Hematopoietic multipotent progenitor cell (in vitro differentiated cells): ENCODE data around the gene NIBAN1. TPM values are rescaled to one million over a fixed set of nuclear protein-coding genes. Genes with fewer than 3 reads are reported as not detected.
"Not testable (repeated sequence)": the region's sequence is repeated elsewhere in the genome, so short reads cannot be mapped to it uniquely, and the experiment has no call there.

Source experiments
- DNase-seq, 3 donors: peaks; one replicate each; pipeline ENCODE4 v3.0.0-alpha.2; 2011 to 2015; ENCODE audit warnings: low read depth in 2 of 3, low spot score in 2 of 3
- total RNA-seq: library from RNA; depleted of rRNA; stranded (reverse); fragments of >200 nt; gene quantifications from one replicate; pipeline ENCODE4 v1.2.3, GENCODE V29; 2012

The NIBAN1 gene, protein sequence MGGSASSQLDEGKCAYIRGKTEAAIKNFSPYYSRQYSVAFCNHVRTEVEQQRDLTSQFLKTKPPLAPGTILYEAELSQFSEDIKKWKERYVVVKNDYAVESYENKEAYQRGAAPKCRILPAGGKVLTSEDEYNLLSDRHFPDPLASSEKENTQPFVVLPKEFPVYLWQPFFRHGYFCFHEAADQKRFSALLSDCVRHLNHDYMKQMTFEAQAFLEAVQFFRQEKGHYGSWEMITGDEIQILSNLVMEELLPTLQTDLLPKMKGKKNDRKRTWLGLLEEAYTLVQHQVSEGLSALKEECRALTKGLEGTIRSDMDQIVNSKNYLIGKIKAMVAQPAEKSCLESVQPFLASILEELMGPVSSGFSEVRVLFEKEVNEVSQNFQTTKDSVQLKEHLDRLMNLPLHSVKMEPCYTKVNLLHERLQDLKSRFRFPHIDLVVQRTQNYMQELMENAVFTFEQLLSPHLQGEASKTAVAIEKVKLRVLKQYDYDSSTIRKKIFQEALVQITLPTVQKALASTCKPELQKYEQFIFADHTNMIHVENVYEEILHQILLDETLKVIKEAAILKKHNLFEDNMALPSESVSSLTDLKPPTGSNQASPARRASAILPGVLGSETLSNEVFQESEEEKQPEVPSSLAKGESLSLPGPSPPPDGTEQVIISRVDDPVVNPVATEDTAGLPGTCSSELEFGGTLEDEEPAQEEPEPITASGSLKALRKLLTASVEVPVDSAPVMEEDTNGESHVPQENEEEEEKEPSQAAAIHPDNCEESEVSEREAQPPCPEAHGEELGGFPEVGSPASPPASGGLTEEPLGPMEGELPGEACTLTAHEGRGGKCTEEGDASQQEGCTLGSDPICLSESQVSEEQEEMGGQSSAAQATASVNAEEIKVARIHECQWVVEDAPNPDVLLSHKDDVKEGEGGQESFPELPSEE
- 11.0 TPM for total RNA-seq

DNA sequence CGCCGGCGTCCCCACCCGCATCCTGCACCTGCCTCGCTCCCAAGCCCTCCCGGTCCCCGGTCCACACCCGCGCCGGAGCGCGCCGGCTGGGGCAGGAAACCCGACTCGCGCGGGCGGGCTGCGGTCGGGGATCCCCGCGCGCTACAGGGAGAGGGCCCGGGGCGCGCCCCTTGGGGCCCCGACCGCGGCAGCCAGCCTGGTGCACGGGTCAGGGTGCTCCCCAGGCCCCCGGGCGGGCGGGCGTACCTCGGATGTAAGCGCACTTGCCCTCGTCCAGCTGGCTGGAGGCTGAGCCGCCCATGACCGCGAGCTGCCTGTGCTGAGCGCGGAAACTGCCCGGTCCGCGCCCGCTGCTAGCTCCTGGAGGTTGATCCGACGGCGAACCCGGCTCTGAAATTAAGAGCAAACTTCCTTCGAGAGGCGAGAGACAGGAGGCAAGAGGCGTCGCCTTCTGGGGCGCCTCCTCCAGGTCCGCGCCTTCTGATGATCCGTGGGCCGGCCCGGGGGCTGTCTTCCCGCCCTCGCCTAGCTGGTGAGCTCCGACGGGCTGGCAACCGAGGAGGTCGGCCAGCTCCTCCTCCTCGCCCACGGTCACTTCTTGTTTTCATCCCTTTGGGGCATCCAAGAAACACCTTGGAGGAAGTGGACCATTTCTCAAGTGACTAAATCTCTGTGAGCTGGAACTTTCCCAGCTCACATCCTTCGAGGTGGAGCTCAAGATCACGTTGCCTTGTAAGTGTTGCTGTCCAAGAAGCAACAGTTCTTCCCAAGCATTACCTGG, at the start of gene NIBAN1:
NIBAN1 (minus strand) TSS at position 453 of the 781 bp plus-strand sequence; CDS start at position 301, 152 bp downstream.
- peak in 2 of 3 donors; percentile 67 to 79 for DNase-seq

DNA sequence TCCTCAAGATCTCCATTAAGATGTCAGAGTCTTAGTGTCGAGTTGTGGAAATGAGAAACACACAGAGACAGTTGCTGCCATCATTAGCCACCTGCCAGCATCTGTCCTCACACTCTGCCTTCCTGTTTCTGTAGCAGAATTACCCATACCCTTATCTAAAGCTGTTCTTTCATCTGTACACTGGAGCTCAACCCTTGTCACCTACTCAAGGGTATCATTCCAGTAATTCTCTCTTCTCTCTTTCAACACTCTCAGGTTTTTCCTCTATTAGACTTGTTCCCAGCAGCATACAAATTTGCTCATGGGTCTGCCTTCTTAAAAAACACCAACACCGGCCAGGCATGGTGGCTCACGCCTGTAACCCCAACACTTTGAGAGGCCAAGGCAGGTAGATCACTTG, 43.7 kb upstream of the NIBAN1 start:
- no peak for DNase-seq

DNA sequence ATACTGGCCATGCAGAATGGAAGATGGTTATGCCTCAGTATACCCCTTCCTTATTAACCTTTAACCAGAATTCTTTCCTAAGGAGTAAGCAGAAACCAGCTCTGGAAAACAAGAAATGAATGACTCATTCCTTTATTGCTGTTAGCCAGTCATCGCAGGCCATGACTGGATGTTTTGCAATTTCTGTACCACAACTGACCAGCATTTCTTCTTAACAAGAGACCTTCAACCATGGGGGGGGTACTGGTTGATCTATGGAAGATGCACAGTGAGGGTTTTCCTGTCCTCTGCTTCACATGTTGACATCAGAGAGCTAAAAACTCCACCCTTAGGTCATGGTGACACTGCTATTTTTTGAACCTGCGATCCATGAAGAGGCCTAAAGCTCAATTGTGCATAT, 43.0 kb upstream of the NIBAN1 start:
- DNase-seq, result no peak

DNA sequence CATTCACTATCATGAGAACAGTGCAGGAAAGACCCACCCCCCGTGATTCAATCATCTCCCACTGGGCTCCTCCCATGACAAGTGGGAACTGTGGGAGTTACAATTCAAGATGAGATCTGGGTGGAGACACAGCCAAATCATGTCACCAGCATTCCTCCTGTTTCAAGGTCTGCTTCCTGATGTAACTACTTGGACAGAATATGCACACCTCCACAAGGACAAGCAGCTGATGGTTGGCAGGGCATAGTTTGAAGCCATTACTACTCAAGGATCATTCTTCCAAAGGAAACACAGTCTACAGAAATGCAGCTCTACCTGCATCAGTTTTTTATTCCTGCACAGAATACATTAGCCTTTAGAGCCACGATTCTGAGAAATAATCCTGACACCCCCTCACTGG, 42.6 kb upstream of the NIBAN1 start:
- DNase-seq, result no peak

DNA sequence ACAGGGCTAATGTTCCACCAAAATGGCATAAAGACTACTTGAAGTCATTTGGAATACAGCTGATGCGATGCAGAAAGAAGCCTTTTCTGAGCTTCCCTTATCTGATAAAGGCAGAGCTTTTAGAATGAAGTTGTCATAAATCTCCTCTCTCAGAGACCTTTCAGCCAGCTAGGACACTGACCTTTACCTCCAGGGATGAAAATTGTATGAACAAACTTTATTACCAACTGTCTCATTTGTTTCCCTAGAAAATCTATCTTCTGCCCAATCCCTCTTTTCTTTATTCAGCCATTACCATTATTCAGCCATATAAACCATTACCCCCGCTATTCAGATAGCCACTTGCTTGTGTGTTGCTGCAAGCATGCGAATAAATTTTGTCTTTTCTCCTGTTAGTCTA, 41.3 kb upstream of the NIBAN1 start:
- DNase-seq, result no peak

DNA sequence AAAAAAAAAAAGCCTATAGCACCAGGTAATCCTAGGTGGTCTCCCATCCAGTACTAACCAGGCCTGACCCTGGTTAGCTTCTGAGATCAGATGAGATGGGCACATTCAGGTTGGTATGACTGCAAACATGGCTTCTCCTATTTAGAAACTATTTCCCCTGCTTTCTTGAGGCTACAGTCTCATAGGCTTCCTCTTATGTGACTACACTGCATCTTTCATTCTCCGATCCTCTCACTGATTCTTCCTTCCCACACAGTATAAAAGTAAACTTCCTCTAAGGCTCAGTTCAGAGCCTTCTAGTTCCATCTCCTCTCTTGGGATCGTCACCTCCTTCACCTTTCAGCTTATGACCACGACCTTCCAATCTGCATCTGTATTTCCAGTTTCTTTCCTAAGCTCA, 40.6 kb upstream of the NIBAN1 start:
- no peak for DNase-seq

DNA sequence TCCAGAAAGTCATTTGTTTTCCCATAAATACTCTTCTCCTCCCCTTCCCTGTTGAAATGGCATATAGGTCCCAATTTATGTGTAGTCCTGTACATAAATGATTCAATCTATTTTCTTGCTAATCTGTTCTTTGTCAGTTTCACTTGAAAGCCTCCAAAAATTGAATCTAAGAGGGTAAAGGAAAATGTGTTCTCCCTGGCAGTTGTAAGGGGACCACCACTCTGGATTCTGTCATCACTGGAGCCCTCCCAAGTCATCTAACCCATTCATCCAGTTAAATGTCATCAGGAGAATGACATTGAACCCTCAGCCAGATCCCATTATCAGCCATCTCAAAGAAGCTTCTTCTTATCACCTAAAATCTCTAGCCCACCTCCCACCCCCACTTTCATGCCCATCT, 36.1 kb upstream of the NIBAN1 start:
- DNase-seq, result no peak

DNA sequence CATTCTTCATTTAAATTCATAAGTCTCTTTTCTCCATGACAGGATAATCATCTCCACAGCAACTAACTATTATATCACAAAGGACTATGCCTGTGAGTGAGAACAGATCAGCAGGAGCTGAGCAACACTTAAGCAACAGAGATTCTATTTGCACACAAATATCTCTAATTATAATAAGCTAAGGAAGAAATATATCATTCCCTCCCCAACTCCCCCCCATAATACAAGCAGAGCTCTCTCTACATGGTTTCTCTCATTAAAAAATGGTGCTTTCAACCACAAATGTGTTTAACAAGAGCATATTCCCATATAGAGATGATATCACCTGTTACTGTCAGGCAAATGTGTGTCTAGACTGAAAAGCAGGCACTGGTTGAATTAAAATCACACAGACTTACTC, 34.5 kb upstream of the NIBAN1 start:
- DNase-seq, result no peak

DNA sequence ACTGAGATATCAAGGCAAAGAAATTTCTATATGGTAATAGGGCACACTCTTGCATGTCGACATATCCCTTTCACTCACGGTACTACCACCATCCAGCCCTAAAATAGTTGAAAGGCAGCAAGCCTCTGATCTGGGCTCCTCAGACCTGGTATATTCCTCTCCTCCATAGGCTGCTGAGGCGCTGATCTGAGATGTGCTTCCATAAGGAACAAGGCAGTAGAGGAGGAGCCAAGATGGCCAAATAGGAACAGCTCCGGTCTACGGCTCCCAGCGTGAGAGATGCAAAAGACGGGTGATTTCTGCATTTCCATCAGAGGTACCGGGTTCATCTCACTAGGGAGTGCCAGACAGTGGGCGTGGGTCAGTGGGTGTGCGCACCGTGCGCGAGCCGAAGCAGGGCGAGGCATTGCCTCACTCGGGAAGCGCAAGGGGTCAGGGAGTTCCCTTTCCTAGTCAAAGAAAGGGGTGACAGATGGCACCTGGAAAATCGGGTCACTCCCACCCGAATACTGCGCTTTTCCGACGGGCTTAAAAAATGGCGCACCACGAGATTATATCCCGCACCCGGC, 27.1 kb upstream of the NIBAN1 start:
- not testable (repeated sequence) for DNase-seq

DNA sequence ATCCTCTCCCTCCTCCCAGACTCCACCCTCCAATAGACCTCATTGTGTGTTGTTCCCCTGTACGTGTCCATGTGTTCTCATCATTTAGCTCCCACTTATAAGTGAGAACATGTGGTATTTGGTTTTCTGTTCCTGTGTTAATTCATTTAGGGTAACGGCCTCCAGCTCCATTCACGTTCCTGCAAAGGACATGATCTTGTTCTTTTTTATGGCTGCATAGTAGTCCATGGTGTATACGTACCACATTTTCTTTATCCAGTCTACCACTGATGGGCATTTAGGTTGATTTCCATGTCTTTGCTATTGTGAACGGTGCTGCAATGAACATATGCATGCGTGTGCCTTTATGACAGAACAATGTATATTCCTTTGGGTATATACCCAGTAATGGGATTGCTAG, 25.7 kb upstream of the NIBAN1 start:
- DNase-seq, result not testable (repeated sequence)

DNA sequence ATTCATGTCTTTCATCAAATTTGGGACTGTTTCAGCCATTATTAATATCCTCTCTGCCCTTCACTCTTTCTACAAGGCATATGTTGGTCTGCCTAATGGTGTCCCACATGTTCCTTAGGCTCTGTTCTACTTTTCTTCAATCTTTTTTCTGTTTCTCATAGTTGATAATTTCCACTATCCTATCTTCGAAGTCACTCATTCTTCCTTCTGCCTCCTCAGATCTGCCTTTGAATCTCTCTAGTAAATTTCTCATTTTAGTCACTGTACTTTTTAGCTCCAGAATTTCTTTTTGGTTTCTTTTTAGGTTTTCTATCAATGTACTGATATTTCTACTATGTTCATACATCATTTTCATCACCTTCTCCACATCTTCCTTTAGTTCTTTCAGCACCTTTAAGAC, 20.0 kb upstream of the NIBAN1 start:
- no peak for DNase-seq

DNA sequence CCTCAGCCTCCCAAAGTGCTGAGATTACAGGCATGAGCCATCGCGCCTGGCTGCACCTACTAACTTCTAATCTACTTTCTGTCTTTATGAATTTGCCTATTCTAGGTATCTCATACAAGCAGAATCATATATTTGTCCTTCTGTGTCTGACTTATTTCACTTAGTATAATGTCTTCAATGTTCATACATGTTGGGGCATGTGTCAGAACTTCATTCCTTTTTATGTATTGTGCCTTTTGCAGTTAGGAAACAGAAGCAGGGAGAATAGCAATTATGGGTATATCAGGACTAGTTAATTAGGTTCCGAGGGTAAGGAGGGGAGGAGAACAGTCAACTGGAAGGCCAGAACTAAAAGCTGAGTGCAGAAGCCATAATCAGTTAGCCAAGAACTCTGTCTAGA, 18.0 kb upstream of the NIBAN1 start:
- DNase-seq, result no peak

DNA sequence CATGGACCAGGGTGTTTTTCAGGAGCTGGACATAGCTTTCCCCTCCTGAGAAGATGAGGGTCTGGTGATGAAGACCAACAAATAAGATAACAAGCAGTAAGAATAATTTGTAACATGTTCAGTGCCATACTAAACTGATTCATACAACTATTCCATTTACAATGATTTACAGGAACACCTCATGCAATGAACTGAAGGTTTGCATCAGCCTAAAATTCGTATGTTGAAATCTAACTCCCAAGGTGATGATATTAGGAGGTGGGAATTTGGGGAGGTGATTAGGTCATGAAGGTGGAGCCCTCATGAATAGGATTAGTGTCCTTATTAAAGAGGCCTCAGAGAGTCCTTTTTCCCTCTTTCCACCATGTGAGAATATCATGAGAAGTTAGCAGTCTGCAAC, 15.9 kb upstream of the NIBAN1 start:
- no peak for DNase-seq

DNA sequence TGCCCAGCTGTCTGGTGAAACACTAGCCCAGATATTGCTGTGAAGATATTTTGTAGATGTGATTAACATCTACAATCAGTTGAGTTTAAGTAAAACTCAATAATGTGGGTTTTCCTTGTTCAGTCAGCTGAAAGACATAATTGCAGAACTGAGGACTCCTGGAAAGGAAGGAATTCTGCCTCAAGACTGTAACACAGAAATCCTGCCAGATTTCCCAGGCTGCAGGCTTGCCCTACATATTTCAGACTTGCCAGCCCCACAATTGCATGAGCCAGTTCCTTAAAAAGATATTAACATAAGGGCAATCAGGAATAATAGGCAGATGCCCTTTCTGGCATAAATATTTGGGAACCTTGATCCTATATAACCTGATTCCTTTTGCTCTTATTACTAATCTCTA, 14.2 kb upstream of the NIBAN1 start:
- DNase-seq, result no peak

DNA sequence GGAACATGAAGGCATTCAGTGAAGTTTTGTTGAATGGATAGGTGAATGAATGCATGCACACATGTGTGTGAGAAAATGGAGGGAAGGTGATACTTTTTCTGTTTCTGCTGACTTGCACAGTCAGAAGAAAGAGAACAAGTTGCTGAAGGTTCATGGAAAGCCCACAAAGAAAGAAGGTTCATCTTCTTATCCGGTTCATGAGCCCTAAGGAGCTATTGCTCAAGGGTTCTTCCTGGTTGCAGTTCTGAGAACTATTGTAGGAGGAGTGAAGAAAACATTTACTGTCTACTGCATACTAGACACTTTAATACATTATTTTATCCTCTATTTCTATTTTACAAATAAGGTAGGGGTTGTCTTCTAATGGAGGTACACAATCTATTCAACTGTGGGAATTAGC, 13.4 kb upstream of the NIBAN1 start:
- DNase-seq, result no peak

DNA sequence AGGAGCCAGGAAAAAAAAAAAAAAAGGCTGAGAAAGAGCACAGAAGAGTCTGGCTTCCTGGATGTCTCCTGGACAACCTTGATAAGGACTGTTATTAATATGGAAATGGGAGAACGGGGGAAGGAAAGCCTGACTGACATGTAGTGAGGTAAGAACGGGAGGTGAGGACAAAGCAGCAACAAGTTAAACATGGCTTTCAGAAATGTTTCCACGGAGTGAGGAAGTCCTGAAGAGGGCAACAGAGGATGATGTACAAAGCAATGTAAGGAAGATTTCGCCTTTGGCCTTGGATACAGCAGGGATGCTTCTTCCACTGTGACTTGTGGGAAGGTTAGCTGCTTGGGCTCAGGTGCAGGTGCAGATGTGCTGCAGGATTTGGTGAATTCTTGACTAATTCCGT, 11.9 kb upstream of the NIBAN1 start:
- DNase-seq, result peak in 2 of 3 donors; percentile 38 to 55

DNA sequence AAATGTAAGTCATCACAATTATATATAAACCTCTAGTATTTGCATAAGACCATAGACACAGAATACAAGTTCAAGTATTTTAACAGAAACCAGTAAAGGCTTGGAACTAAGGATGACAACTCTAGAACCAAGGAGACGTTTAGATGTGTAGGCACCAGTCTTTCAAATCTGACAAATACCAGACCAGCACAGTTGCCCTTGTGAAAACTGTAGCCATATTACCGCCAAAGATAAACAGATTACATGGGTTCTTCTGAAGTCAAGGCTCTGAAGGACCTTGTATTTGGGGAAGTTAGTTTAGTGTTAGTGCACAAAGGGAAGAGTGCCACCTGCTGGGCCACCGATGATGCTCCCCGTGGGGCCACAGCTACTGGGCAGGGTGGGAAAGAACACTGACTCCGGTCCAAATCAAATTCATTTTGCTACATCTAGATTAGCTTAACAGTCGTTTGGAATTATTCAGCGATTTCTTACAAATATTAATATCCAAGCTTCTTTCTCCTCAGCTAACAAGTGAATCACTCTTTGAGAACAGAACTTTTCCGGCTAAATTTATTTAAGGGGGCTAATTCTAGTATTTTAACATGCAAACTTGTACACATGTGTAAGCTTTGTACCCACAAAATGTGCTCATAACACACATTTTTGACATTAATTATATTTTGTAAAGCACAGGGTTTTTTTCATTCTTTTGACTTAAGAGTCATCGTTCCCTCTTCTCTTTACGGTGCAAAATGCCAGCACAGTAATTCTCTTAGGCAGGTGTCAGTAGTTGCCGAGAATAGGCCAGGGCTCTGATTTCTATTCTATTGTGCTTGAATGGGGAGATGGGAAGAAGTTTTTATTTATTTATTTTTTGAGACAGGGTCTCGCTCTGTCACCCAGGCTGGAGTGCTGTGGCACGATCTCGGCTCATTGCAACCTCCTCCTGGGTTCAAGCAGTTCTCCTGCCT, 8.0 kb upstream of the NIBAN1 start:
- peak; percentile 34 to 88 (median 78) for DNase-seq

DNA sequence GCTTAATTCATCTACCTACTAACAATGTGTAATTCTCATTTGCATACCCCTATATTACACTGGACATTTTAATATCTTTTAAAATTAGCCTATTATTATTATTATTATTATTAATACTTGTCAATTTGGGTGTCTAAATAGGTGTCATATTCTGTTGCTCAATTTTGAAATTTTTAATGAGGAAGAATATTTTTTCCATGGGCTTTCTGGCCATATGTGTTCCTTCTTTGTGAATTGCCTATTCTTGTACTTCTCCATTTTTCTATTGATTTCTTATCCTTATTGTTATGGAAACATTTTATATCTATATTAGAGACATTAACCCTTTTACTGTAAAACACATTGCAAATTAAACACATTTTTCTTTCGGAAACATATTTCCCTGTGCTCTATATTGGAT, 6.4 kb upstream of the NIBAN1 start:
- DNase-seq, result no peak

DNA sequence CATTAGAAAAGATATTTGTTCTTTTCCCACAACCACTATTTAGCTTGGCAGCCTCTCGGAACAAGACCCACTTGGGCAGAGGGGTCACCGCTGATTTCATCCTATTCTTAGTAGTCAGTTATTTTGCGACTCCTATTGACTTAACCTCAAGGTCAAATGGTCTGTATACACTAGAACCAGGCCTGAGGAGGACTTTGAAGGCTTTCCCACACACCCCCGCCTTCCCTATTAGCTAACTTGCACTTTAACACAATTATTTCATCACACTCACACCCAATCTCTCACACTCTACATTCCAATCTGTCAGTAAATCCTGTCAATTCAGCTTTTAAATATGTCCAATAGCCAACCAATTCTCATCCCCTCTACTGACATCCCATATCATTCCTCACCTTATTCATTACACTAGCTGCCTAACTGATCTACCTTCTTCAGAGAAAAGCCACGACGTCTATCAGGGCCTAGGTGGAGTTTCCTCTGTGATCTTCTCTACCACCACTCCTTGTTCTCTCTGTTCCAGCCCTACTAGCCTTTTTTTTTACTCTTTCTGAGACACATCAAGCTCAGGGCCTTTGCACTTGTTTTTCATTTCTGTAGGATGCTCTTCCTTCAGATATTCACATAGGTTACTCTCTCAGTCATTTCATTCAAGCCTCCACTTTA, 1.0 kb upstream of the NIBAN1 start:
- DNase-seq, result no peak
